Spinal cord (tissue), 10 donors: ENCODE measurements around the gene CSAD. TPM values are rescaled to one million over a fixed set of nuclear protein-coding genes. Genes with fewer than 3 reads are reported as not detected.

Experiments
- DNase-seq, 6 donors: peaks; one replicate each; pipeline versions ENCODE4 v3.0.0 to v3.0.0-alpha.2; 2013 to 2015; ENCODE audit warnings: low spot score in 6 of 6, low read depth in 4 of 6
- H3K27ac ChIP-seq: one replicate; pipeline ENCODE4 v1.5.1; 2013; ENCODE audit warnings: low read depth, low read length, control low read depth
- H3K27me3 ChIP-seq: one replicate; pipeline ENCODE4 v1.6.1; 2013; ENCODE audit warnings: low read length; ENCODE audit not compliant: control insufficient read depth, insufficient read depth
- H3K36me3 ChIP-seq: one replicate; pipeline ENCODE4 v1.6.1; 2013; ENCODE audit warnings: low read length; ENCODE audit not compliant: control insufficient read depth, insufficient read depth
- H3K4me1 ChIP-seq: one replicate; pipeline ENCODE4 v1.6.1; 2013; ENCODE audit warnings: low read length; ENCODE audit not compliant: control insufficient read depth, insufficient read depth
- H3K4me3 ChIP-seq: one replicate; pipeline ENCODE4 v1.5.1; 2013; ENCODE audit warnings: low read depth, low read length, control low read depth
- H3K9me3 ChIP-seq: one replicate; pipeline ENCODE4 v1.6.1; 2013; ENCODE audit warnings: low read length; ENCODE audit not compliant: control insufficient read depth, insufficient read depth
- WGBS: methylation state at CpG from one replicate; pipeline ENCODE4 v1.1.5; 2013; ENCODE audit warnings: missing lambda C conversion rate; ENCODE audit not compliant: insufficient coverage; 5-methylcytosine and 5-hydroxymethylcytosine counted together
- polyA plus RNA-seq, 2 donors: library from polyadenylated mRNA; unstranded; fragments of 120-200 nt; gene quantifications; one replicate each; pipeline ENCODE4 v1.2.1, GENCODE V29; 2013; ENCODE audit not compliant: insufficient read length in 2 of 2
- total RNA-seq, 2 donors: library from RNA; depleted of rRNA in 1 of 2; stranded (reverse); fragments of 120-200 nt in 1 of 2; fragments of >200 nt in 1 of 2; gene quantifications; one replicate each; pipeline versions ENCODE4 v1.2.3 to v1.2.4, GENCODE V29; 2013 to 2014
- donor health status: healthy.

The CSAD gene
- total and polyA plus RNA-seq, 4 donors, result 22.3 to 127 (median 41.3) TPM

DNA sequence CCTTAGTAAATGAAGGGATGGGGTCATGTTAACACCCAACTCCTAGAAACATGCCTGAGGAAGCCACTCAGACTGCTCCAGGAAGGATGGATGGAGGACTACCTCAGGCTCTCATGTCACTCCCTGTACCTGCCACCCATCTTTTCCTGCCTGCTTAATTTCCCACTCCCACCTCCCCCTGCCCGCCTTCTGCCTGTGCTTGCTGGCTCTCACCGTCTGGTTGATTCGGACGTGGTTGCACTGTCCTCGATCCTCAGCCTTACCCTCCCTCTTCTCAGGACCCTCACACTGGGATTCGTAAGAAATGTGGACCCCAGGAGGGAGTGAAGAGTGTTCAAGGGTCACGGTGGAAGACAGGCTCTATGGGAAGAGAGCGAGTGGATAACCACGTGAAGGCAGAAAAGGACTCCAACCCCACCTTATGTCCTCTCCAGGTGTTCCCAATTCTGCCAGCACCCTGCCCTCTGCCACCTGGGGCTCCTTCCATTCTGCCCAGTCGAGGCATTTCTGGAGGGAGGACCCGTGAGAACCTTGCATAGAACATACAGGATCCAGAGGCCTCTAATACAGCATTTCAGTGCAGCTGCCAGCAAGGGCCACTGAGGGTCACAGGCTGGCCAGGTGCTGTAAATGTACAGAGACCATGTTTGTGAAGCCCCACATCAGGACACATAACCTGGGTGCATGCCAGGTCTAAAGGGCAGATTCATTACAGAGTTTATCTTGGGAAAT lies 13.4 kb upstream of the CSAD start:
- H3K4me3 ChIP-seq, result no peak overlapping the region
- H3K9me3 ChIP-seq, result no peaks in the 10 kb centered on the region
- H3K27ac ChIP-seq, result no peak overlapping the region
- H3K4me1 ChIP-seq, result peaks cover 10% of the 10 kb centered on the region
- WGBS, result 65% methylated on average over 8 of the region's 11 CpGs
- no peak for DNase-seq
- H3K36me3 ChIP-seq, result peaks cover 23% of the 10 kb centered on the region
- peaks cover 27% of the 10 kb centered on the region for H3K27me3 ChIP-seq

DNA sequence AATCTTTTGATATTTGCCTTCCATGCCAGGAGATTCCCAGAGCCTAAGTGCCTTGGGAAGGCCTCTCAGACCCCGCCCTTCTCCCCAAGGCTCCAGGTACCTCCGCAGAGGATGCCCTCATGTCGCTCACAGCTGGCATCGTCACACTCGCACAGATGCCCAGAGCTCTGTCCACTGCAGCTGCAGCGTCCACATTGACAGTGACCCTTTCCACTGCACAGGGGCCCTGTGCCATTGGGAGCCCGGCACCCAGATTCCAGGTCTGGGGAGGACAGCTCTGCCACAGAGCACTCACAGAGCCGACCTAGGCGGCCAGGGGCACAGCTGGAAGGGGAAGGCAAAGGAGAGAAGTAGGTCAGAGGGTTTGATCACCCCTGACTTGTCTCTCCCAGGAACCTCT lies 12.3 kb upstream of the CSAD start:
- Histone ChIP-seq H3K4me3 (no peak overlapping the region), H3K27ac (no peak overlapping the region), H3K27me3 (peaks cover 22% of the 10 kb centered on the region), H3K9me3 (no peaks in the 10 kb centered on the region), H3K36me3 (peaks cover 30% of the 10 kb centered on the region), H3K4me1 (peaks cover 9% of the 10 kb centered on the region)
- no peak for DNase-seq
- WGBS, result 80% methylated on average over 9 of the region's 9 CpGs

DNA sequence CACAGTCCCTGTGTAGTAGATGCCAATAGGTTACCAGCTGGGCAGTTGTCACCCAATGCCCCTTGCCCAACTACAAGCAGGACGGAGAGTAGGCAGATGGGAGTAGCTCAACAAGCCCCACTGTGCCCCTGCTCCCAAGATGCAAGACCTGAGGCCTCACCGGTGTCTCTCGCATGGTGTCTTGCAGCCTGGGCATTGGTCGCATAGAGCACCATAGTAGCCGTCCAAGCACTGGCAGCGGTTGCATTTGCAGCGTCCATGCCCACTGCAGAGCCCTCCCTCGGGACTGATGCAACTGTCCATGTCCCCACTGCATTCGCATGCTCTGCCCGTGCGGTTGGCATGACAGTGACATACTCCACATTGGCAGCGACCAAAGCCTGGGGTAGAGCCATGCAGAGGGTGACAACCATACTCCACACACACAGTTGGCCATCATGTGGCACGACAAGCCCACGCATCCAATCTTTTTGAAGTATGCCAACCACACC lies 11.9 kb upstream of the CSAD start:
- 94% methylated on average over 14 of the region's 14 CpGs for WGBS
- Histone ChIP-seq H3K27ac (no peak overlapping the region), H3K9me3 (no peaks in the 10 kb centered on the region), H3K4me3 (no peak overlapping the region), H3K27me3 (peaks cover 17% of the 10 kb centered on the region), H3K4me1 (peaks cover 4% of the 10 kb centered on the region), H3K36me3 (peaks cover 35% of the 10 kb centered on the region)
- no peak for DNase-seq

DNA sequence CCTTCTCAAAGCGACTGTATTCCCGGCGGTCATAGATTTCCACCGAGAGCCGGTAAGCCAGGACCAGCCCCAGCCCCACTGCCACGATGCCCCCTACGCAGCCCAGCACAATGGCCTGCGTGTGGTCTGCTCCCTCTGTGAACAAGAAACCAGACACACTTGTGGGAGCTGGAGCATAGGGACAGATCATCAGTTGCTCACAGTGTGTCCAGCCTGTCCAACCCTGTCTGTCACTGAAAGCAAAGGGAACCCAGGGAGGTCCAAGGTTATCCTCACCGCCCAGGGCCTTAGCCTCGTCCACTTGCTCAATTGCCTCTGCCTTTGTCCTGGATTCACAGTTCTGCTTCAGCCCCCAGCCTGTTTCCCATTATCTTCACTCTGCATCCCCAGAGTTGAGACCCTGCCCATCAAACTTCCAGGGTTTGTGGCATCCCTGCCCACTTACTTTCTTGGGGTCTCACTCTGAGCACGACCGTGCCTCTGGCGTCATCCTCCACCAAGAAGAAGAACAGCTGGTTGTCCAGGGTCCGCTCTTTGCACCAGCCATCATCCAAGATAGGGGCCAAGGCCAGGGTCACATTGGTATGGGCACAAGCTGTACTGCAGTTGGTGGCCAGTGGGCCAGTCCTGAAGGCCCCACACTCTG lies 11.3 kb upstream of the CSAD start:
- H3K4me3 ChIP-seq, result no peak overlapping the region
- WGBS, result 91% methylated on average over 13 of the region's 14 CpGs
- H3K27ac ChIP-seq, result no peak overlapping the region
- H3K27me3 ChIP-seq, result peaks cover 13% of the 10 kb centered on the region
- H3K9me3 ChIP-seq, result no peaks in the 10 kb centered on the region
- no peak for DNase-seq
- H3K4me1 ChIP-seq, result no peaks in the 10 kb centered on the region
- peaks cover 41% of the 10 kb centered on the region for H3K36me3 ChIP-seq

DNA sequence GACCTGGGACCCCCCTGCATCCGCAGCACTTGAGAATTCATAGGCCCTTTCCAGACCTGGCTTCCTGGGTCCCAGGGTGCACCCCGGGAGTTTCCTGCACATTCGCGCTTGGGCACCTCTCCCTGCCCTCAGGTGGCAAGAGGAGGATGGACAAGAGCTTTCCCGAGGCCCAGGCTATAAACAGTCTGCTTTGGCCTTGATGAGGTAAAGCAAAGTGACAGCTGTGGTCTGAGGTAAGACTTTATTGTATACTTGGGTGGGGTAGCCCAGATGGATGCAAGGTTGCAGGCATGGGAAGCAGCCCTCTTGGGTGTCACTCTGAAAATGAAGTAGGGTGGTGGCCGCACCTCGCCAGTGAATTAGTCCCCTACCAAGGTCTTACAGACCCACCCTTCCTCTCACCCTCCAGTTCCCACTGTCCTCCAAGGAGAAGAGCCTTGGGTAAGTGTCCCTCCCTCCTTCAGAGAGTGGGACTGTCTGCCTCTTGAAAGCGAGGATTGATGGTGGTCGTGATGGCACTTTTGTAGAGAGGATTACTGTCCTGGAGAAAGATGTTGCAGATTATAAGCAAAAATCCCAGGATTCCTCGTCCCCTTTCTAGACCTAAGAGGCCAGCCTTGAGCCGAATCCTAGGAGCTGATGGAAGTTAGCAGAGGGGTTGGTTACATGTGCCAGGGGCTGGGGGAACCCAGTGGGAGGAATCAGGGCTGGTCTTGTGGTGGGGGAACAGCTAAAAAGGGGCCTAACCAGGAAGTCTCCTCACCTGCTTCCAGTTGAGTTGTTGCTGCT lies 10.6 kb upstream of the CSAD start:
- Histone ChIP-seq H3K27me3 (peaks cover 6% of the 10 kb centered on the region), H3K9me3 (no peaks in the 10 kb centered on the region), H3K36me3 (peaks cover 47% of the 10 kb centered on the region), H3K4me1 (no peaks in the 10 kb centered on the region), H3K4me3 (no peak overlapping the region), H3K27ac (no peak overlapping the region)
- WGBS, result 90% methylated on average over 6 of the region's 11 CpGs
- DNase-seq, result no peak

DNA sequence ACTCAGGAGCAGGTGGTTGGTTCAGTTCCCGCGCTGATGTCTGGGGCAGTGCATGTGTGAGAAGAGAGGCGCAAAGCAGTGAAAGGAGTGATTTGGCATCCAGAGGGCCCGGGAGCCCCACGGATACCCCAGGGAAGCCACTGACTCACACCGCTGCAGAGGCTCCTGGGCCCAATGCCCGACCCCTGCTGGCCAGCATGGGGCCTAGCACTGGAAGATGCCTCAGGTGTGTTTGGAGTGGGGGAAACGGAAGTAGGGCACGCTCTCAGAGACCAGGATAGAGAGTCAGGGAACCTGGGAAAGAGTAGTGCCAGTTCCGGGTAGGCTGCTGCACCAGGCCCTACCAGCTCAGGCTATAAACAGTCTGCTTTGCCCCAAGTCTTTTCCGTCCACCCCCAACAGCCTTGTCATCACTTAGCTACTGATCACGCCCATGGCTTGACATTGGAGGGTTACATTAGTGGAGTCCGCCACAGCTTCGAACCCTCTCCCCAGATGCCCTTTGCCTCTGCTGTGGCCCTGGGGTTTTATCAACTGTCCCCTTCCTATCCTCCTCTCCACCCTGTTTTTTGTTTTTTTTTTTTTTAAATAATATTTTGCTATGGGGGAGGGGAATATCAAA lies 9.5 kb upstream of the CSAD start:
- Histone ChIP-seq H3K27ac (no peak overlapping the region), H3K9me3 (no peaks in the 10 kb centered on the region), H3K4me3 (no peak overlapping the region), H3K27me3 (no peaks in the 10 kb centered on the region), H3K36me3 (peaks cover 56% of the 10 kb centered on the region), H3K4me1 (no peaks in the 10 kb centered on the region)
- WGBS, result 39% methylated on average over 11 of the region's 14 CpGs
- peak in 2 of 6 donors; percentile 31 to 39 for DNase-seq

DNA sequence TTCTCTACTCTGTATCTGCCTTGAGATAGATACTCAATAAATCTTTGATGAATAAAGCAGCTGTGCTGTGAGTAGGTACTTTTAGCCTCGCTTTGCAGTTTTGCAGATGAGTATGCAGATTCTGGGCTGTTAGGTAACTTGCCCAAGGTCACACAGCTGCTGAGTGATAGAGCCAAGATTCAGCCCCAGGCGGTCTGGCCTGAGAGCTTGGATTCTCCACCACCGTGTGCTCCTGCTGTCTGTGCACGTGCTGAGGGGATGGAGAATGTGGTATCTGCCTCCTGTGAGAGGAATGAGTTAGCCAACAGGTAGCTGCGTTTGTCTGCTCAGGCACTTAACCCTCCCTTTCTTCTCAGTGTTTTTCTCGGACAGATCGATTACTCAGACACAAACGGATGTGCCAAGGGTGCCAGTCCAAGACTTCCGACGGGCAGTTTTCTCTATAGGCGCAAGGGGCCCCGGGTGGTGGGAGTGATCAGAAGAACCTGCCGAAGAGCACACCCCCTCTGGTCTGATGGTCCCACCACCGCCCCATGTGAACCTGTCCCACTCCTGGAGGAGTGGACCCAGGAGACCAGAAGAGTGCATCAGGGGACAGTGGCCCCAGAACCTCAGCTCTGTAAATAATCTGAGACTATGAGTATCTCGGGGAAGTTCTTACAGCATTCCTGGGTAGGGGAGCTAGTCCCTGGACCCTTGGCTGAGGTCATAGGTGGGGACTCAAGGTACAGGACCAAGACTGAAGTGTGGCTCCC lies 6.6 kb upstream of the CSAD start:
- H3K9me3 ChIP-seq, result no peaks in the 10 kb centered on the region
- WGBS, result 91% methylated on average over 13 of the region's 15 CpGs
- H3K27me3 ChIP-seq, result no peaks in the 10 kb centered on the region
- H3K4me3 ChIP-seq, result no peak overlapping the region
- H3K4me1 ChIP-seq, result peaks cover 11% of the 10 kb centered on the region
- DNase-seq, result no peak
- H3K27ac ChIP-seq, result no peak overlapping the region
- peaks cover 71% of the 10 kb centered on the region for H3K36me3 ChIP-seq

DNA sequence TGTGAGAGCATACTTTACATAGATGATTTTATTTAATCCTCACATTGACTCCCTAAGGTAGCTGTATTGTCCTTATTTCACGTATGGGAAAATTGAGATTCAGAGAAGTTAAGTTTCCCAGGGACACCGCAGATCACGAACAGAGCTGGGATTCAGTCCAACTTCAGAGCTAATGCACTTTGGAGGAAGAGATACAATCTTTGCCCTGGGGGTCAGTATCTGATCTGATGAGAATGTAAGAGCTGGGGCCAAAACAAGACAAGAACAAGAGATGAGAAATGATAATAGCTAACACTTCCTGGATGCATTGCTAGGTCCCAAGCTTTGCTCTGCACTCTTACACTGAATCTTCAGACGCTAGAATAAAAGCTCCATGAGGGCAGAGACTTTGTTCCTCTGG lies 6.0 kb upstream of the CSAD start:
- WGBS, result 91% methylated on average over 2 of the region's 4 CpGs
- DNase-seq, result no peak
- peaks cover 68% of the 10 kb centered on the region for H3K36me3 ChIP-seq
- no peaks in the 10 kb centered on the region for H3K27me3 ChIP-seq
- peaks cover 17% of the 10 kb centered on the region for H3K4me1 ChIP-seq
- H3K4me3 ChIP-seq, result no peak overlapping the region
- no peak overlapping the region for H3K27ac ChIP-seq
- no peaks in the 10 kb centered on the region for H3K9me3 ChIP-seq
